CD4-positive, alpha-beta memory T cell (primary cell): ENCODE results near the gene TACC3. TPM values are rescaled to one million over a fixed set of nuclear protein-coding genes. Genes with fewer than 3 reads are reported as not detected.

ENCODE experiments used
- CTCF ChIA-PET: fragments of 350-600 bp; sonication (Branson Sonifier 250); formaldehyde crosslinking; loops from one replicate; lab custom pipeline; 2021; ENCODE audit warnings: inconsistent platforms; ENCODE audit not compliant: partially characterized antibody; lab: Charles Lee
- POLR2A ChIA-PET: fragments of 350-600 bp; sonication (Branson Sonifier 250); formaldehyde crosslinking; loops from one replicate; lab custom pipeline; 2021; ENCODE audit not compliant: partially characterized antibody; lab: Charles Lee
- DNase-seq, 5 donors: peaks; one replicate each; pipeline versions ENCODE4 v3.0.0 to v3.0.0-alpha.2; 2020 to 2022; ENCODE audit warnings: mixed read lengths in 1 of 5
- H3K27ac ChIP-seq: one replicate; pipeline ENCODE4 v1.7.0; 2013; ENCODE audit warnings: low read depth, low read length
- H3K27me3 ChIP-seq: 2 replicates; pipeline ENCODE4 v1.7.0; 2013; ENCODE audit warnings: mild to moderate bottlenecking, low read length, moderate library complexity; ENCODE audit not compliant: insufficient read depth
- H3K36me3 ChIP-seq: 2 replicates; pipeline ENCODE4 v1.7.0; 2013; ENCODE audit warnings: mild to moderate bottlenecking, low read length, moderate library complexity; ENCODE audit not compliant: insufficient read depth
- H3K4me1 ChIP-seq: 2 replicates; pipeline ENCODE4 v1.7.0; 2013; ENCODE audit warnings: mild to moderate bottlenecking, low read length, moderate library complexity; ENCODE audit not compliant: insufficient read depth
- H3K4me3 ChIP-seq, 2 donors: one replicate each; pipeline ENCODE4 v1.7.0; 2013; ENCODE audit warnings: low read length in 2 of 2, mild to moderate bottlenecking in 1 of 2
- H3K9me3 ChIP-seq, 2 donors: one replicate each; pipeline ENCODE4 v1.7.0; 2013; ENCODE audit warnings: low read length in 2 of 2, control low read depth in 1 of 2; ENCODE audit not compliant: control insufficient read depth in 1 of 2
- H3K27ac Mint-ChIP-seq, 7 donors: one replicate each; pipeline ENCODE4 v1.8.0; 2020 to 2021; ENCODE audit warnings: mixed read lengths in 7 of 7, mild to moderate bottlenecking in 6 of 7, inconsistent platforms in 3 of 7, moderate library complexity in 3 of 7
- H3K27me3 Mint-ChIP-seq, 2 donors: one replicate each; pipeline ENCODE4 v1.8.0; 2020 to 2021; ENCODE audit warnings: mixed read lengths in 2 of 2
- H3K36me3 Mint-ChIP-seq, 2 donors: one replicate each; pipeline ENCODE4 v1.8.0; 2020 to 2021; ENCODE audit warnings: mixed read lengths in 2 of 2, inconsistent platforms in 1 of 2, mild to moderate bottlenecking in 1 of 2
- H3K4me1 Mint-ChIP-seq, 4 donors: one replicate each; pipeline ENCODE4 v1.8.0; 2020 to 2021; ENCODE audit warnings: mixed read lengths in 4 of 4, mild to moderate bottlenecking in 1 of 4
- H3K4me3 Mint-ChIP-seq, 8 donors: one replicate each; pipeline ENCODE4 v1.8.0; 2020 to 2021; ENCODE audit warnings: mixed read lengths in 8 of 8, mild to moderate bottlenecking in 7 of 8, moderate library complexity in 6 of 8, inconsistent platforms in 3 of 8
- H3K9me3 Mint-ChIP-seq, 8 donors: one replicate each; pipeline ENCODE4 v1.8.0; 2020 to 2021; ENCODE audit warnings: mixed read lengths in 8 of 8, mild to moderate bottlenecking in 5 of 8, inconsistent platforms in 3 of 8, moderate library complexity in 1 of 8
- intact Hi-C: fragments of 100-400 bp; cut with micrococcal nuclease; formaldehyde crosslinking; loops from one replicate; pipeline ENCODE4 v1.15.1; 2023
- polyA plus RNA-seq, 2 donors: library from polyadenylated mRNA; unstranded; fragments of 300-500 nt; fragmentation: Illumina TruSeq; gene quantifications; one replicate each; pipeline ENCODE4 v1.2.3, GENCODE V29; 2021
- total RNA-seq, 2 experiments: library from RNA; stranded (reverse); gene quantifications; one replicate each; pipeline ENCODE4 v1.2.3, GENCODE V29; 2021

Gene TACC3
- total and polyA plus RNA-seq, 4 experiments from 2014 or later: 37.3 to 136 (median 97.7) TPM

DNA sequence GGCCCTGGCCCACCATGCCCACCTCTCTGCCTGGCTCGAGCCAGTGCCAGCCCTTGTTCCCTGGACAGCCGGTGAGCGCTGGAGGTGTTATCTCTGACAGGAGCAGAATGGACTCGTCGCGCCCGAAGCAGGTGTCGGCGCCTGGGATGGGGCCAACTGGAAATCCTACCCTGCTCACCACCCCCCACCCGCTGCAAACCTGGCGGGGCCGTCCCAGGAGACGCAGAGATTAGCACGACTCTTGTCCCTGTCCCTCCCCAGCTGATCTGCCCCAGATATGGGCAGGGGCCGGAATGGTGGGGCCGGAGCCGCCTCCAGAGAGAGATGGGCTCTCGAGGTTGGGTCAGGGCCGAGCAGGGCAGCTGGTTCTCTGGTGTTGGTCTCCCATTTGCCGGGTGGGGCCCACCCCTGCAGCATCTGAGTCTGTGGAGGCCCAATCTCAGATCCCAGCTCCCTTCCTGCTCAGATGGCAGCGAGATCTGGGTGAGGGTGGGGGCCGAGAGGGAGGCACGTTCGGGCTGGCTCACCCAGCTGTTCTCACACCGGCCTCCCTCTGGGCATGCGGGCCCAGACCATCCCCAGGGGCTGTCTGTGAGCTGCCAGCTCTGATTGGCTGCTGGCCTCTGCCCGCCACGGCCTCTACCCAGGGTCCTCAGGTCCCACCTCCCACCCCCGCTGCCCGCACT, 51.7 kb downstream of the TACC3 start:
- Histone ChIP-seq H3K27ac (no peak overlapping the region), H3K9me3 (no peaks in the 10 kb centered on the region), H3K36me3 (no peaks in the 10 kb centered on the region), H3K4me1 (no peaks in the 10 kb centered on the region), H3K27me3 (peaks cover 4% of the 10 kb centered on the region), H3K4me3 (no peak overlapping the region)
- no peaks in the 10 kb centered on the region for H3K36me3 Mint-ChIP-seq
- H3K9me3 Mint-ChIP-seq: no peaks in the 10 kb centered on the region
- H3K4me1 Mint-ChIP-seq: peaks cover 0 to 4% (median under 1%) of the 10 kb centered on the region in 4 donors
- DNase-seq: no peak
- no peak overlapping the region for H3K27ac Mint-ChIP-seq
- ChIA-PET POLR2A (no interaction called here), CTCF (no interaction called here)
- peaks cover 2 to 6% of the 10 kb centered on the region in 2 donors for H3K27me3 Mint-ChIP-seq
- intact Hi-C loops: no loop called here
- no peak overlapping the region for H3K4me3 Mint-ChIP-seq

DNA sequence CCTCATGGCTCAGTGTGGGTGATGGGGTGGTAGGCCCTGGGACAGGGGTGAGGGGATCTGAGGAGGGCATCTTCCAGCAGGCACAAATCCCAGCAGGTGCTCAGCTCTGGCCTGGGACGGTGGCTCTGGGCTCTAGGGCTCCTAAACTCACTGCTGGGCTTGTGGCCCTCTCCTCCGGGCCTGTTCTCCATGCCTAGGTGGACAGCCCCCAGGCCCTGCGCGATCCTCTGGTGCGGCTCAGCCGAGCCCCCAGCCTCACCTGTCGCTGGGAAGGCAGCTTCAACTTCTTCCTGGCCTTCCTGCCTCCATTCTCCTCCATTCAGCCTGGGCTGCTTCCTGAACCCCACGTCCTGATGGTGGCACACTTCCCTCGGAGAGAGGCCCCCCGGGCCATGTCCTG, 52.4 kb downstream of the TACC3 start:
- intact Hi-C loops: no loop called here
- Histone ChIP-seq H3K9me3 (no peaks in the 10 kb centered on the region), H3K36me3 (no peaks in the 10 kb centered on the region), H3K4me3 (no peak overlapping the region), H3K27me3 (no peaks in the 10 kb centered on the region), H3K4me1 (no peaks in the 10 kb centered on the region), H3K27ac (no peak overlapping the region)
- H3K27me3 Mint-ChIP-seq: peaks cover 0 to 2% of the 10 kb centered on the region in 2 donors
- no peak overlapping the region for H3K4me3 Mint-ChIP-seq
- POLR2A ChIA-PET: no interaction called here
- no peak for DNase-seq
- H3K4me1 Mint-ChIP-seq: peaks cover 0 to 1% (median 0%) of the 10 kb centered on the region in 4 donors
- H3K9me3 Mint-ChIP-seq: no peaks in the 10 kb centered on the region
- CTCF ChIA-PET: no interaction called here
- no peak overlapping the region for H3K27ac Mint-ChIP-seq
- no peaks in the 10 kb centered on the region for H3K36me3 Mint-ChIP-seq

DNA sequence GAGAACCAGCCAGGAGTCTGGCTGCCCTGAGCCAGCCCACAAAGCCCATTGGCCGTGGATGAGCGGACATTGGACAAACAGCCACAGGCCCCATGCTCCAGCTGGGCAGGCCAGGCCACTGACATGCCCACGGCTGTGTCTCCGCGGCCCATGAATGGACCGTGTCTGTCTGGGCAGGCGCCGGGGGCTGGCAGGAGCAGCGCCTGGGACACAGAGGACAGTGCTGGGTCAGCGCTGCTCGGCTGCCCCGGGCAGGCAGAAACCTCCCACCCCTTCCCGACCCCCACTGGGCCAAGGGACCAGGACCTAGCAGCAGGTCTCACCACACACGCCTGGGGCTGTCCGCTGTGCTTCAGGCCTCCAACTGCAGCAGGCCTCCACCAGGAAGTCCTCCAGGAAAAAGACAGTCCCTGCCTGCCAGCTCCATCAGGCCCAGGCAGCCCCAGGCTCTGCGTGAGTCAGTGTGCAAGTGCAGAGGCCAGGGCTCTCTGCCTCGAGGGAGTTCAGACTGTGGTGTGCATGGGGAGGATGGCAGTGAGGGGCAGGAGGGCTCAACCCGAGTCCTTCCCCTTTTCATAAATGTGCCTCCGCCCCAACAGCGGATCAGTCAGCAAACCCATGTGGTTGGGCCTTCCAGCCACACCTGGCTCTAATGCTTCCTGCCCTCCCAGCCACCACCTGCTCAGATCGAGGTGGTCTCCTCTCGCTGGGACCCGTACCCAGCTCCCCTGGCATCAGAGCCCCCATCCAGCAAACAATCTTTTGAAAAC, 54.6 kb downstream of the TACC3 start:
- Histone ChIP-seq H3K4me1 (no peaks in the 10 kb centered on the region), H3K27ac (no peak overlapping the region), H3K27me3 (no peaks in the 10 kb centered on the region), H3K9me3 (no peaks in the 10 kb centered on the region), H3K4me3 (no peak overlapping the region), H3K36me3 (no peaks in the 10 kb centered on the region)
- H3K9me3 Mint-ChIP-seq: no peaks in the 10 kb centered on the region
- peaks cover 0 to 1% (median 0%) of the 10 kb centered on the region in 4 donors for H3K4me1 Mint-ChIP-seq
- ChIA-PET CTCF (no interaction called here), POLR2A (no interaction called here)
- DNase-seq: no peak
- intact Hi-C loops: no loop called here
- H3K36me3 Mint-ChIP-seq: no peaks in the 10 kb centered on the region
- no peak overlapping the region for H3K4me3 Mint-ChIP-seq
- H3K27me3 Mint-ChIP-seq: peaks cover 0 to 2% of the 10 kb centered on the region in 2 donors
- H3K27ac Mint-ChIP-seq: no peak overlapping the region

DNA sequence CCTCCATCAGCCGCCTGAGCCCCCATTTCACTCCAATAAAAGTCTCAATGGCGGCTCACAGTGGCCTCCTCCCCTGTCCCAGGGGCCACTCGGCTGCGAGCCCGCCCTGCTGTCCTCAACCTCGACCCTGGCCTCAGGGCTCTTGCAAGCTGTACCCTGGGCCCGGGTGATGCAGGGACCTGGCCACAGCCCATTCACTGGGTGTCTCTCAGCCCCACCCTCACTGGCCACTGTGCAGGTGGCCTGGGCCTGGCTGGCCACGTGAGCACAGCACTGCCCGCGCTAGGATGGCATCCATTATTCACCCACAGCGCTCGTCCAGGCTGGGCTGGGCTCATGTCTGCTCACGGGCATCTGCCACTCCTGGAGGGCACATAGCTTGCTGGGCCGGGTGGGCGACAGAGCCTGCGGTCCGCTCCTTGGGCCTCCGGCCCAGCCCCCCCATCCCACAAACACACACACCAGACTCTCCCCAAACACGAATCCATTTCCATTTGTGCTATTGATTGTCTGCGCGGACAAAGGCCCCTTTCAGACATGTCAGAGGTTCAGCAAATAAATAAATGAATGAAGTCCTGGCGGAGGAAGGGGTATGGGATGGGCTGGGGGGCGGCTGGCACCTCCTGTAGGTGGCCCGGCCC, 55.3 kb downstream of the TACC3 start:
- POLR2A ChIA-PET: no interaction called here
- intact Hi-C loops: no loop called here

DNA sequence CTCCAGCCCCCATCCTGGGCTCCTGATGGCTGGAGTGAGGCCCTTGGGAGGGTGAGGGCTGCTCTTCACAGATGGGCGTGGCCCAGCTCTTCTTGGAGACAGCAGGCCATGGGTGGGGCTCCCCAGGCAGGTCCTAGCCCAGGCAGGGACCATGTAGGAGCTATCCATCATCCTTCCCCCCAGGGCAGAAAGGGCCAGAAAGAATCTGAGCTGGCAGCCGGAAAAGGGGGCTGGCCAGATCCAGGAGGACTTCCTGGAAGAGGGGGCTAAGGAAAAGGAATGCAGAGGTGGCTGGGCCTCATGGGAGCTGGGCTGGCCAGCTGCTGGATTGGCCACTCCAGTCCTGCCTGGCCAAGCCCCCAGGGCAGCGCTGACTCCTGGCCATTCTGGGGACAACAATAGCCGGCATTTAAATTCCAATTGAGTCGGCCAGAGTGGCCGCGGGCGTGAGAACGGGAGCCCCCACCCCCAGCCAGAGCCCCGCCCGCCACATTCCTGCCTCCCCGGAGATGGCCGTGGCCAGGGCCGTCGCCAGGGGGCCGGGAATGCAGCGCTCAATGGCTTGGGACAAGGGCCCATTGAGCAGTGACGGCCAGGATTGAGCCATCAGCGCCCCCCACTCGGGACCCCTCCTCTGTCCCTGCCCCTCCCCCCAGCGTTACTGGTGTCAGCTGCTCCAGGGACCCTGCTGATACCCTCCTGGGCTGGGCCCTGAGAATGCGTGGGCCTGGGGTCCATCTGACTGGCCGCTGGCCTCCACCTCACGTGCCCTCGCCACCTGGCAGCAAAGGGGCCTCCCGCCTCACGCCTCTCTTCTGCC, 56.7 kb downstream of the TACC3 start:
- POLR2A ChIA-PET: no interaction called here
- Histone ChIP-seq H3K4me3 (no peak overlapping the region), H3K4me1 (no peaks in the 10 kb centered on the region), H3K27me3 (no peaks in the 10 kb centered on the region), H3K36me3 (no peaks in the 10 kb centered on the region), H3K27ac (no peak overlapping the region), H3K9me3 (no peaks in the 10 kb centered on the region)
- Mint-ChIP-seq H3K27me3 (peaks cover 0 to 2% of the 10 kb centered on the region in 2 donors), H3K27ac (no peak overlapping the region), H3K9me3 (no peaks in the 10 kb centered on the region), H3K36me3 (no peaks in the 10 kb centered on the region), H3K4me1 (no peaks in the 10 kb centered on the region), H3K4me3 (no peak overlapping the region)
- intact Hi-C loops: no loop called here
- no peak for DNase-seq
- CTCF ChIA-PET: no interaction called here

More for the DNA sequence above, 55.3 kb downstream of the TACC3 start:
- Histone ChIP-seq H3K36me3 (no peaks in the 10 kb centered on the region), H3K9me3 (no peaks in the 10 kb centered on the region), H3K27ac (no peak overlapping the region), H3K4me3 (no peak overlapping the region), H3K4me1 (no peaks in the 10 kb centered on the region), H3K27me3 (no peaks in the 10 kb centered on the region)
- H3K4me1 Mint-ChIP-seq: peaks cover 0 to 1% (median 0%) of the 10 kb centered on the region in 4 donors
- H3K36me3 Mint-ChIP-seq: no peaks in the 10 kb centered on the region
- CTCF ChIA-PET: no interaction called here
- no peak overlapping the region for H3K27ac Mint-ChIP-seq
- no peak overlapping the region for H3K4me3 Mint-ChIP-seq
- no peak for DNase-seq
- peaks cover 0 to 2% of the 10 kb centered on the region in 2 donors for H3K27me3 Mint-ChIP-seq
- no peaks in the 10 kb centered on the region for H3K9me3 Mint-ChIP-seq

DNA sequence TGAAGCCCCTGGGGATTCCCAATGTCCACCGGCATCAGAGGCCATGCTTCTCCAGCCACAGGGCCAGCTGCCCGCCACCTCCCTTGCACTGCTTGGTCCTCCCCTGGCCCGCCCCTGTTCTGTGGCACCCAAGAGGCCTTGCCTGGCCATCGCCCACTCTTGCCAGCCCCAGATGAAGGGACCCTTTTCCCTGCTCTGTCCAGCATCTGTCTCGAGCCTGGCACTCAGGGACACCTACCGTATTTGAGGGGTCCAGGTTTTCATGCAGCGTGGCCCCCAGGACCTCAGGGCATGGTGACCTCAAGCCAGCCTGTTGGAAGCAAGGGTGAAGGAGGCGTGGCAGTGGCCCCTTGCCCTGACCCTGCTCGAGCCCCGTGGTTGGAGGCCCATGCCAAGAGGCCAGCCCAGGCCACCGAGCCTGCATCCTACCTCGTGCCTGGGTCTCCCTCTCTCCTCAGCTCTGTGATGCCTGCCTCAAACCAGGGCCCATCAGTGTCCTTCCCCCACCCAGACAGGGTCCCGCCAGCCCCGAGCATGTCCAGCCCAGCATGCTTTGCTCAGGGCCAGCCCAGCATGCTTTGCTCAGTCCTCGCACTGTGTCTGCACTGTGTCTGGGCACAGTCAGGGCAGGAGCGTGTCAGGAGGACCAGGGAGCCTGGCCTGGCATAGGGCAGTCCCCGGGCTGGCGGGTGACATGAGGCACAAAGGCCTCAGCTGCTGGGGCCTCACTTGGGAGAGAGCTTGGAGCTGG, 57.5 kb downstream of the TACC3 start:
- Mint-ChIP-seq H3K36me3 (no peaks in the 10 kb centered on the region), H3K4me1 (no peaks in the 10 kb centered on the region), H3K27ac (no peak overlapping the region), H3K9me3 (no peaks in the 10 kb centered on the region), H3K27me3 (peaks cover 0 to 2% of the 10 kb centered on the region in 2 donors), H3K4me3 (no peak overlapping the region)
- ChIA-PET POLR2A (no interaction called here), CTCF (no interaction called here)
- no peak for DNase-seq
- H3K4me1 ChIP-seq: no peaks in the 10 kb centered on the region
- H3K27me3 ChIP-seq: no peaks in the 10 kb centered on the region
- no peak overlapping the region for H3K4me3 ChIP-seq
- no peak overlapping the region for H3K27ac ChIP-seq
- no peaks in the 10 kb centered on the region for H3K9me3 ChIP-seq
- H3K36me3 ChIP-seq: no peaks in the 10 kb centered on the region
- intact Hi-C loops: no loop called here
